ENCODE results near the gene C2orf76.

C2orf76 gene

GRCh38 chr2:119366649-119367471 lies at the start of gene C2orf76, which contains the start of gene DBI:
C2orf76 (minus strand) TSS chr2:119366834; CDS start chr2:119339959, 26,875 bp downstream.
DBI (plus strand) TSS chr2:119366977; CDS start chr2:119367052, 75 bp downstream.
- TF ChIP-seq, protein P1, sequence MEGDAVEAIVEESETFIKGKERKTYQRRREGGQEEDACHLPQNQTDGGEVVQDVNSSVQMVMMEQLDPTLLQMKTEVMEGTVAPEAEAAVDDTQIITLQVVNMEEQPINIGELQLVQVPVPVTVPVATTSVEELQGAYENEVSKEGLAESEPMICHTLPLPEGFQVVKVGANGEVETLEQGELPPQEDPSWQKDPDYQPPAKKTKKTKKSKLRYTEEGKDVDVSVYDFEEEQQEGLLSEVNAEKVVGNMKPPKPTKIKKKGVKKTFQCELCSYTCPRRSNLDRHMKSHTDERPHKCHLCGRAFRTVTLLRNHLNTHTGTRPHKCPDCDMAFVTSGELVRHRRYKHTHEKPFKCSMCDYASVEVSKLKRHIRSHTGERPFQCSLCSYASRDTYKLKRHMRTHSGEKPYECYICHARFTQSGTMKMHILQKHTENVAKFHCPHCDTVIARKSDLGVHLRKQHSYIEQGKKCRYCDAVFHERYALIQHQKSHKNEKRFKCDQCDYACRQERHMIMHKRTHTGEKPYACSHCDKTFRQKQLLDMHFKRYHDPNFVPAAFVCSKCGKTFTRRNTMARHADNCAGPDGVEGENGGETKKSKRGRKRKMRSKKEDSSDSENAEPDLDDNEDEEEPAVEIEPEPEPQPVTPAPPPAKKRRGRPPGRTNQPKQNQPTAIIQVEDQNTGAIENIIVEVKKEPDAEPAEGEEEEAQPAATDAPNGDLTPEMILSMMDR (conservative IDR thresholded peaks at IDR 0.05), result no peak
- TF ChIP-seq ZFX (IDR thresholded peaks at IDR 0.05), result no peak
- peak within 1 kb of the TSS; percentile 97 for H3K27ac ChIP-seq

DNA sequence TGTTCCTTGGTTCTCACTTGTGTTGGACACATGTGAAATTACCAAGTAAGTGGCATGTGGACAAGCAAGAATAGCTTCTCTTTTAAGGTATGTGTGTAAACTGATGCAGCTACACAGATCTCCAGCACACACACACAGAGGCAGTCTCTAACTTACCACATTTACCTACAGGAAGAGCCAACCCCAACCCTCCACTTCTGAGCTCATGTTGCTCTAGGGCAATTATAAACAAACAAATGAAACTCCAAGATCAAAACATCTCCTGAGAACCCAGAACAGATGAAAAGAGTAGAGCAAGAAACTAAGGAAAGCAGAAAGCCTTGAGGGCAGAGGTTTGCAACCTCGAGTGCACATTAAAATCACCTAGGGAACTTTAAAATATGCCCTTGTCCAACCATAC lies 49.0 kb upstream of the C2orf76 start:
- H3K27ac ChIP-seq, result no peak overlapping the region
- no peak for TF ChIP-seq ZFX (IDR thresholded peaks at IDR 0.05)
- TF ChIP-seq, protein P1 (conservative IDR thresholded peaks at IDR 0.05), result no peak

DNA sequence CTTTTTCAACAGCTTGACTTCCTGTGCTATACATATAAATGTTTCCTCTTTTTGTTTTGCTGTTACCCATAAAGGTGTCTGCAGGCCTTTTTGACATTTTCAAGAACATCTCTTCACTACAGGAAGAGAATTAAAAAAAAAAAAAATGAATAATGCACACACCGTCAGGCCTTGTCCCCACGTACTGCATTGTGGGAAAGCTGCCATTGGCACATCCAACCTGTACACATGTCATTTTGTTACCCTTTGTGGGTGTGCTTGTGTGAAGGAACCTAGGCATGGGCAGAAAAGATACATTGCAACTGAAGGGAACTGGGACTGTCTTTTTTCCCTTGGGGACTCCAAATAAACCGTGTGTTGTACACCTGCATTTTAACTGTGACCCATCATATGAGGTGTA lies 48.3 kb upstream of the C2orf76 start:
- no peak for TF ChIP-seq ZFX (IDR thresholded peaks at IDR 0.05)
- TF ChIP-seq, protein P1 (conservative IDR thresholded peaks at IDR 0.05), result no peak

GRCh38 chr2:119409506-119409905 lies 42.9 kb upstream of the C2orf76 start:
- no peak for TF ChIP-seq ZFX (IDR thresholded peaks at IDR 0.05)
- TF ChIP-seq, protein P1 (conservative IDR thresholded peaks at IDR 0.05), result no peak
- no peak overlapping the region for H3K27ac ChIP-seq

More for the DNA sequence above, 48.3 kb upstream of the C2orf76 start:
- no peak overlapping the region for H3K27ac ChIP-seq

DNA sequence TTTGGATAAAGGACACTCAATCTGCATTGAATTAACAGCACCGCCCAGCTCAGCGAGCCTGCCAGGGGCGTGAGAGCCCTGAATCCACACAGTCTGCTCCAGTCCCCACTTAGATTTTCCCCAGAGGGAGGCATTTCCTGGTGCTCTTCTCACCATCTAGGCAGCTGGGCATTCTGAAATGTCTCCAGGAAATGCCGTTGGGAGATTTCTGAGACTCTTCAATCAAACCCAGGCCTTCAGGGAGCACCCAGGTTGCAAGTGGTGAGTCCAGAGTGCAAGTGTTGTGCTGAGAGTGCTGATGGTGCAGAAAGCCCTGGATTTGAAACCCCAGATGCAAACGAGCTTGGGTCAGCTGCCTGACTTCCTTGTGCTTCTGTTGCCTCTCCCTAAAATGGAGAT lies 41.6 kb upstream of the C2orf76 start:
- no peak for TF ChIP-seq ZFX (IDR thresholded peaks at IDR 0.05)
- TF ChIP-seq, protein P1 (conservative IDR thresholded peaks at IDR 0.05), result no peak
- H3K27ac ChIP-seq, result no peak overlapping the region

DNA sequence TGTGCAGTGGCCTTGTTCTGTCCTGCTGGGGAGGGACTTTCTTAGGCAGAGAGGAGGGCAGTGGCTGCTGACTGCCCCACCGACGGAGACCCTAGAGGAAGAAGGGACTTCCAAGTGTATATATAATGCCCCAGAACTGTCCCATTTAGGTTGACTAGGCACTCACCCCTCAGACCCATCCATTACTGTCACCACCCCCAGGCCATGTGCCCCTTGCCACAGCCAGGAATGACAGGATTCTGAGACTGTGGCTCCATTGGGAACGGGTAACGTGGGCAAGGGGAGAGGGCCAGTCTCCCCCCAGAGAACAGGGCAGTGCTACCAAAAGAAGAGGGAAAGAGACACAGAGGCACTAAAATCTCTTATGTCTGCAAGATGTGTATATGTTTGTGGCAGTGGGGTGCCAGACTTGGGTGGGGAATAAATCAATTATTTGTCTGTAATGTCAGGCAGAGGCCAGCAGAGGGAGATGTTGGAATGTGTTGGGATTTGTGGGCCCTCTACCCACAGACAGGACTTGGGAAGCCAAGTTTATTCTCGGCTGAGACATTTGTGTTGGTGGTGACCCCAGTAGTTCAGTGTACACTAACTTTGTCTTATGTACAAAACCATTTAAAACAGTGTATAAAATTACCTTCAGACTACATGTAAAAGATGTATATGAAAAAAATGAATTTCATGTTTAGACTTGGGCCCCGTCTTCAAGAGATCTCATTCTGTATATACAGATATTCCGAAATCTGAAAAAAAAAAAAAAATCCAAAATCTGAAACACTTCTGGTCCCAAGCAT lies 41.0 kb upstream of the C2orf76 start:
- TF ChIP-seq, protein P1 (conservative IDR thresholded peaks at IDR 0.05), result peak; percentile 88
- no peak for TF ChIP-seq ZFX (IDR thresholded peaks at IDR 0.05)
- H3K27ac ChIP-seq, result no peak overlapping the region

GRCh38 chr2:119405151-119405550 lies 38.5 kb upstream of the C2orf76 start:
- H3K27ac ChIP-seq, result no peak overlapping the region
- TF ChIP-seq, protein P1 (conservative IDR thresholded peaks at IDR 0.05), result no peak
- TF ChIP-seq ZFX (IDR thresholded peaks at IDR 0.05), result no peak

DNA sequence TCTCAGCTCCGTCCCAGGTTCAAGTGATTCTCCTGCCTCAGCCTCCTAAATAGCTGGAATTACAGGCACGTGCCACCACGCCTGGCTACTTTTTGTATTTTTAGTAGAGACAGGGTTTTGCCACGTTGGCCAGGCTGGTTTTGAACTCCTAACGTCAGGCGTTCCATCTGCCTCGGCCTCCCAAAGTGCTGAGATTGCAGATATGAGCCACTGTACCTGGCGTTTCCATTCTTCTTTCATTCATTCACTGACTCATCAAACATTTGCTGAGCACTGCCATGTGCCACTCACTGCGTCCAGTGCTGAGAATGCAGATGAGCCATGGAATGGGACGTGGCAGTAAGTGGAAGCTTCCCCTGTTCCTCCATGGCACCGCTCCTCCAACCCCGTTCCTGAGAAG lies 37.0 kb upstream of the C2orf76 start:
- peak overlapping the region; percentile 62 for H3K27ac ChIP-seq

All from C4-2B (cell line).